ENCODE data around the gene ERC2.

- no peak for TF ChIP-seq CTCF (IDR thresholded peaks at IDR 0.05; ENCODE audit: low read depth, low read length)
- TF ChIP-seq MAX (IDR thresholded peaks at IDR 0.05; ENCODE audit: low read depth, low read length), result no peak
- TF ChIP-seq POLR2A (IDR thresholded peaks at IDR 0.05; ENCODE audit: extremely low read depth, insufficient read length), result no peak
- no peak for TF ChIP-seq MYC (IDR thresholded peaks at IDR 0.05; ENCODE audit: low read depth, low read length)
Observed at GRCh38 chr3:56336023-56336422, 132.2 kb downstream of the ERC2 start.

Data from NB4 (cell line).